GM21360 (cell line): Measurements from ENCODE around the gene GPSM3.
"Not testable (repeated sequence)": the region's sequence is repeated elsewhere in the genome, so short reads cannot be mapped to it uniquely, and the experiment has no call there.

Source experiments
- ATAC-seq: cut with Tn5 transposase; IDR thresholded peaks from one replicate; pipeline ENCODE4 v1.9.1; 2021; ENCODE audit warnings: mild to moderate bottlenecking, moderate library complexity; ENCODE audit not compliant: unreplicated experiment

GPSM3 gene, protein sequence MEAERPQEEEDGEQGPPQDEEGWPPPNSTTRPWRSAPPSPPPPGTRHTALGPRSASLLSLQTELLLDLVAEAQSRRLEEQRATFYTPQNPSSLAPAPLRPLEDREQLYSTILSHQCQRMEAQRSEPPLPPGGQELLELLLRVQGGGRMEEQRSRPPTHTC

DNA sequence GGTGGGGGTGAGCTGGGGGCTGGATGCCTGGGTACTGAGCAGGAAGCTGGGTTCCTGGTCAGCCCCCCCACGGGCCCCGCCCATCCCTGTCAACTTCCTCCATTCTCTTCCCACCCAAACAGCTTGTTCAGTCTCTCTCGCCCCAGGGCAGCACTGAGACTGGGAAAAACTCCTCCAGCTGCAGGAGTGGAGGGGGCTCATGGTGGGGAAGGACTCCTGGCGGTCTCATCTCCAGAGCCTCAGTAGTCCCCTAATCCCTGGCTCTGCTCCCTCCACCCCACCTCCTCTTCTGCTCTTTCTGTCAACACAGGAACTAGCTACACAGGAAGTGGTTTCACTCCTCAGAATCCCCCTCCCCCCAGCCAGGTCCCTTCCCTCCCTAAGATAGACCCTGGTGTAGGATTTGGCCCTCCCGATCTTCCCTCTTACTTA is at the start of gene GPSM3:
TSS of gene GPSM3 (minus strand) at position 36 of the 432 bp plus-strand sequence. CDS start 130 bp downstream, outside the sequence.
- no peak for ATAC-seq

DNA sequence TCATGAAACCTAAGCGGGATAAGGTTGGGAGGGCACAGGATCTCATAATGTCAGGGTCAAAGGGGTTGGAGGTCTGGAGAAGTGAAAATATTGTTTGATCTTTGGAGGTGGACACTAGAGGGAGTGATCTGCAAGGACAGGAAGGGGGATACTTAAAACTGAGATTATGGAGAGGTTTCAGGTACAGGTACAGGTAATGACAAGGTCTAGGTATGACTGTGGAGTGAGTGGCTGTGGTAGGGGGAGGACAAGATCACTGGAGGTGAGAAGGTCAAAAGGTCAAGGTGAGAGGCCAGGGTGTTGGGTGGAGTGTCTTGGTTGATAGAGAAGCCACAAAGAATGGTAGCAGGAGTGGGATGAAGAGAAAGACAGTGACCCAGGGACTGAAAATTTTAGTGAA is 48.2 kb upstream of the GPSM3 start:
- no peak for ATAC-seq

DNA sequence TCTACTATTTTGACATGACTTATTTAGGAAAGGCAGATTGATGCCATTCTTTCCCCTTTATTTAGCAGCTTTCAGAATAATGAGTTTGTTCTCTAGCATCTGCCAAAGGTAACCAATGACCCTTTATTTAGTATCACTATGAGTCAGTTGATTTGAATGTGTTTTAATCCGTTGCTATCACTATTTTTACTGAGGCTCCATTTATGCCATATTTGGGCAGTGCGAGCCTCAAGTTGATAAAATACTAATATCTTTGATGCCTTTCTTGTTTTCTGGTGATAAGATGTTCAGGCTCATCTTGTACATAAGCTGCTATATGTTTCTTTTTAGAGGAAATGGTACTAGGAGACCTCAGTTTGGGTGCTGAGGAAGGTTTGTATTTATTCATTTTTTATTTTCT is 47.0 kb upstream of the GPSM3 start:
- no peak for ATAC-seq

DNA sequence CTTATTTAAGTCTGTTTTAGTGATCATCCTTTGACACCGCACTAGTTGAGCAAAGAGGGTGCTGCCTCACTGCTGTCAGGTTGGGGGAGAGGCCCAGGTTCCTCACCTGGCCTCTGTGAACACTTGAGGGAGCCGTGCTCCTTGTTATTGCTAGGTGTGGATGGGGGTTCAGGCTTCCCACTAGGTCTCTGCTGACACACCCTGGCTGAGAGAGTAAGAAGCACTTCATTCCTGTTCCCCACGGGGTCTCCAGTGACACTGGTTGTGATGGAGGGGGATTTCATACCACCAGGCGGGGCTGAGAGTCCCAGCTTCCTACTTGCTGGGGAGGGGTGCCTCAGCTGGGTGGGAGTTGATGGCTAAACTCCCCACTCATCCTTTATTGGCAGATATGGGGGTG is 42.5 kb upstream of the GPSM3 start:
- no peak for ATAC-seq

DNA sequence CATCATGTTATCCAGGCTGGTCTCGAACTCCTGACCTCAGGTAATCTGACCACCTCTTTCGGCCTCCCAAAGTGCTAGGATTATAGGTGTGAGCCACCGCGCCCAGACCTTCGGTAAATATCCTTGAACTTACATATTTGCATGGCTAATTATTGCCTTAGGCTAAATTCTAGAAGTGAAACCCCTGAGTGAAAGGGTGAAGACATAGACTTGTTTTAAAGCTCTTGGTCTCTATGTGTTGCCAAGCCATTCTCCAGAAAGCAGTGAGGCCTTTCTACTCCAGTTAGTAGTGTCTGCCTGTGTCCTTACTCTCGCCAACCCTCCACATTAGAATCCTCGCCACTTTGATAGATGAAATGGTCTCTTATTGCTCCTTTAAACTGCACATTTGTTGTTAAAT is 34.0 kb upstream of the GPSM3 start:
- ATAC-seq = no peak

DNA sequence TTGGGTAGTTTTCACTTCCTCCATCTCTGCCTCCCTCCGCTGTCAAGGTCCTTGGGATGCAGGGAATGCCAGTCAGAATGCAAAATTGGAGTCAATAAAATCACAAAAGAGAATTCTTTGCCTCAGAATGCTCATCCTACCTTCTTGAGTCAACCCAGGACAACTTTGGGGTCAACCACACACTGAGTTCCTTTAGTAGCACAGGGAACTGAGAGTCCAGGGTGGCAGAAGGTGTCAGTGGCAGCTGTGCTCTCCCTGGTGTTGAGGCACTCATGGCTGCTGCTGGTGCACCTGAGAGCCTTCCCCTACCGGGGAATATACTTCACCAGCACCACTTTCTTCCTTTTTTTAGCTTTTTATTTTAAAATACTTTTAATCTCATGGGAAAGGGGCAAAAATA is 32.3 kb upstream of the GPSM3 start:
- no peak for ATAC-seq

DNA sequence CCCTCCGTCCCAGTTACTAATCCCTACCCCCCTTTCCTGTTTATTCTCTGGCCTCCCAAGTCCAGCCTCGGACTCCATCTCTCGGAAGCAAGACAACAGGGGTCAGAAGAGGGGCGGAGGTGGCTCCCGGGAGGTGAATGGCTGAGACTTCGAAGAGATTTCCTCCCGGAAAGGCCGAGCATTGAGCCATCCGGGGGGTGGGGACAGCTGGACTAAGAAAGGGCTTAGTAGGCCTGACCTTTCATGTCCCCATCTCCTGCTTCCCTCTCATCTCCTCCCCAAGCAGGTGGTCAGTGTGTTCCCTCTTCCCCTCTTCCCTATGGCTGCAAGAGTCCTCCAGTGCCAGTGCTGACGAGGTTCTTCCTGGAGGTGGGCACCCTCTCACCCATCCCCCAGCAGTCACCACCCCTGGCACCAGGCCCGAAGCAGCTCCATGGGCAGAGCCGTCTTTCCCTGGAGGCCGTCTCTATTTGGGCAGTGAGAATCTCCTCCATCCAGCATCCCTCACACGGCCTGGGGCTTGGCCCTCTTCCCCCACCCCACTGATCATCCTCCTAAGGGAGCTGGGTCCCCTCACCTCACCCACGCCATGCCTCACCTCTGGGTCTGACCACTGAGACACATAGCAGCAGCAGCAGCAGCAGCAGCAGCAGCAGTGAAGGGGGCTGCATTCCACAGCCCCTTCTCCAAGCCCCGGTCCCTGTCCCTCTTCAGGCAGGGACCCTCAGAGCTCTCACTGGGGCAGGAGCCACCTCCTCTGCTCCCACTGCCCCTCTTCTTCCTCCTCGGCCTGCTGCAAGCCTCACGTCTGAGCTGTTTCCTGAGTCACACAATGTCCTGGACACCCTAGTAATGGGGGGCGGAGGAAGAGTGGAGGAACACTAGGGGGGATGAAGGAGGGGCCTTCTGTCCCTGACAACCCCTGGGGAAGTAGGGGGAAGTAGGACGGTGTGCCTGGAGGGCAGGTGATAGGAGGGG is 31.1 kb upstream of the GPSM3 start, which contains the start of gene NOTCH4:
TSS of gene NOTCH4 (minus strand) at position 810 of the 978 bp plus-strand sequence. CDS start at position 671, 139 bp downstream.
- ATAC-seq = no peak

DNA sequence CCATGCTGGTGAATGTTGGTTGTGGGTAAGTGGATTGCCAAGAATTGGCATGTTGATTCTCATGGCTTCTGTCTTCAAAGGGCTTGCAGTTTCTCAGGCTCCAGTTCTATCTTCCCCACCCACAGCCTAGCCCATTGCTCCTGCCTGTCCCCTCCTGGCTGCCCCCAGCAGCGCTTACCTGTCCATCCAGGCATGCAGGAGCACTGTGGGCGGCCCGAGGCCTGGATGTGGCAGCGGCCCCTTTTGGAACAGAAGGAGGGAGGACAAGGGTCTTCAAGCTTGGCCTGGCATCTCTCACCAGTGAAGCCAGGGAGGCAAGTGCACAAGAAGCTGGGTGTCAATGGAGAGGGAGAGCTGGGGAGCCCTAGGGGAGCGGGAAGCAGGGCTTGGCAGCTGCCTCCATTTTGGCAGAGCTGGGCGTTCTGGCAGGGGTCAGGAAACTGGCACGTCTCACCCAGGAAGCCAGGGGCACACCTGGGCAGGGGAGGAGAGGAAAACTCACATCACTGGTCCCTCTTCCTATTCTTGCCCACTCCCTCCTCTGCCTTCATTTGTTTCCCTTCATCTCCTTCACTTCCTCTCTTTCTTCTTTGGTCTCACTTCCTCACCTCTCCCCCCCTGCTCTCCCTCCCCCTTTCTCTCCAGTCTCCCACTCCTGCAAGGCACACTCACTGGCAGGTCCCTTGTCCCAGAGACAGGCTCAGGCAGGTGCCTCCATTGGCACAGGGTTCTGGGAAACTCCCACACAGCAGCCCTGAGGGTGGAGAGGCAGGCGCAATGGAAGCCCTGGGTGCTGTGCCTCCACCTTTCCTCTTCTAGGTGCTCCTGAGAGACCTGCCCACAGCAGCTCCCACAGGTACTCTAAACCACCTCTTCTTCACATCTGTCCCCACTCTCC is 30.1 kb upstream of the GPSM3 start:
- no peak for ATAC-seq

DNA sequence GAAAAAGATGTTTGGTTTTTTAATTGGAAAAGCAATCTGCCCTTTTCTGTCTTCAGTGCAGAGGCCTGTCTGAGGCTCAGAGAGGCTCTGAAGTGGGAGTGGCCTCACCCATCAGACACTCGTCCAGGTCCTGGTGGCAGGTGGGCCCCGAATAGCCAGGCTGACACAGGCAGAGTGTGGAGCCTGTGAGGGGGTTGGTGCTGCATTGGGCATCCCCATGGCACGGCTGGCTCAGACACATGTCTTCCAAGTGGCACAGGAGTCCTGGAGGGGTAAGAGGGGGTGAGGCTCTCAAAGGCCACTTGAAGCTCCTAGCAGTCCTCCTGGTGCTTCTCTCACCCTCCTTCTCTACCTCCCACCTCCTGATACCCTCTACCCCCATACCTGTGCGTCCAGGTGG is 27.6 kb upstream of the GPSM3 start:
- ATAC-seq = no peak

DNA sequence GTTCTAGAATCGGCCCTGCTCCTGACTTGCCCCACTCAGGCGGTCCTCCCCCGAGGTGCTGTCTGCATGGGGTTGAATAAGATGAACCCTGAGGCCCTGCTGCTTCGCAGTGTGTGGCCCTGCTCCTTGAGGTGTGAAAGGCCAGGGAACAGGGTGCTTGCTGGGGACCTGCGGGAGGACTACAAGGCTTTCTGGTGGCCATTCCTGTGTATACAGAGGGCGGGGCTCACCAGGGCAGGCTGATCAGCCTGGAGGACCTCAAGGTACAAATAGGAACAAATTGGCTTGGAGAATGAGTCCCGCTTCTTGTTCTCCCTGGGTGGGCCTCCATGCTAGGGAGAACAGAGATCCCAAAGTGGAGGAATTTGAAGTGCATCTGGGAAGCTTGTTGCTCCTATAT is 25.7 kb upstream of the GPSM3 start:
- ATAC-seq = no peak

DNA sequence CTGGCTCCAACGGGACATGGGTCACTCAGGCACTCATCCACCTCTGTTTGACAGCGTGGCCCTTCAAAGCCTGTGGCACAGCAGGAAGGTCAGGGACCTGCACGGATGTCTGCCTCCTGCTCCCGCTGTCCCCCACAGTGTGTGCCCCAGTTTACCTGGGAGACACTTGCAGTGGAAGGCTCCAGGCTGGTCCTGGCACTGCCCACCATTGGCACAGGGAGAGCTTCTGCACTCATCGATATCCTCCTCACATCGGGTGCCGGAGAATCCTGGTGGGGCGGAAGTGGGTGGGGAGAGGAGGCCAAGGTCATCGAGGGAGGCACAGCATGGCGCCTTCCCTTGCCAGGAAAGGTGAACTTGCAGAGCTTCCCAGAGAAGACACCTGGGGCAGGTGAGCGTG is 24.6 kb upstream of the GPSM3 start:
- ATAC-seq = no peak

DNA sequence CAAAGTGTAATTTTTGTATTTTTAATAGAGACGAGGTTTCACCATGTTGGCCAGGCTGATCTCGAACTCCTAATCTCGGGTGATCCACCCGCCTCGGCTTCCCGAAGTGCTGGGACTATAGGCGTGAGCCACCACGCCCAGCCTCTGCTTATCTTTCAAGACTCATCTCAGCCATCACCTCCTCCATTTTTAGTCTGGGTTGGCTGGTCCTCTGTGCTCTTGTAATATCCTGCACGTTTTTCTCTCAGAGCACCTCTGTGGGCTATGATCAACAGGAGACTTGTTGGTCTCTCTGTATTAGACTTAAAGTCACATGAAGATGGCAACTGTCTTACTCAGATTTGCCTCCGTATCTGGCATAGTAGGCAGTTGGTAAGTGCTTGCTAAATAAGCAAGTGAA is 23.8 kb upstream of the GPSM3 start:
- no peak for ATAC-seq

DNA sequence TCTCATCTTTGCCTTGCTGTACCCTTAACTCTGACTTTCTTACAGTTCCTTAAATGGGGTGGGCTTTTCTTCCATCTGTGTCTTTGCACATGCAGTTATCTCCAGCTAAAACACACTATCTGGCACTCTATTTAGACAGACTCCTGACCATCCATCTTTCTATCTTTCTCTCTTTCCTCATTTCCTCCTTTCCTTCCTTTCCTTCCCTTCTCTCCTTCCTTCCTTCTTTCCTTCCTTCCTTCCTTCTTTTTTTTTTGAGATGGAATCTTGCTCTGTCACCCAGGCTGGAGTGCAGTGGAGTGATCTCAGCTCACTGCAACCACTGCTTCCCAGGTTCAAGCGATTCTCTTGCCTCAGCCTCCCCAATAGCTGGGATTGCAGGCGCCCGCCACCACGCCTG is 23.2 kb upstream of the GPSM3 start:
- no peak for ATAC-seq

DNA sequence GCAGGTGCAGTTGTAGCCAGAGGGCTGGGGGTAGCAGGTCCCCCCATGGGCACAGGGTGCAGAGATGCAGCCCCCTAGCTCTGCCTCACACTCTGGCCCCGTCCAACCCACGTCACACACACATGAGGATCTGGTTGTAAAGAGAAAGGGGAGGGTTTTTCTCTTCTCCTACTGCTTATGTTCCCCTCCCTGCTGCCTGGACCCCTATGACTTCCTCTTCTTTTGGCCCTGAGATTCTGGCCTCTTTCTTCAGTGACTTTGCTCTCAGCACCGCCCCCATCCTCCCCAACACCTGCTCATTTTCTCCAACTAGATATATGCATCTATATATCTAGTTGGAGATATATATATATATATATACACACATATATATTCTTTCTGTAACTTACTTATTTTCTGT is 21.7 kb upstream of the GPSM3 start:
- no peak for ATAC-seq

DNA sequence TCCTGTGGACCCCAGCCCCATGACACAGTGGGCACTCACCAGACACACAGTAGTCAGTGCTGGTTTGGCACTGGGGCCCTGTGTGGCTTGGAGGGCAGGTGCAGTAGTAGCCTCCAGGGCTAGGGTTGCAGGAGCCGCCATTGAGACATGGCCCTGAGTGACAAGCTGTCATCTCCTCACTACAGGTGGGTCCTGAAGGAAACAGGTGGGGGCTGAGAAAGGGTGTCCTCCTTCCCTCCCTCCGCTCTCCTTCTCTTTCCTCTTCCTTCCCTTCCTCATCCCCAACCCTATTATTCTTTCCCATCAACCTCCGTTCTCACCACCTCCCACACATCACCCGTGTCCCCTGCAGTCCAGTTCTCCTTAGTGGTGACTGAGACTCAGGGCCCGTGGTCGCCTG is 21.2 kb upstream of the GPSM3 start:
- no peak for ATAC-seq

DNA sequence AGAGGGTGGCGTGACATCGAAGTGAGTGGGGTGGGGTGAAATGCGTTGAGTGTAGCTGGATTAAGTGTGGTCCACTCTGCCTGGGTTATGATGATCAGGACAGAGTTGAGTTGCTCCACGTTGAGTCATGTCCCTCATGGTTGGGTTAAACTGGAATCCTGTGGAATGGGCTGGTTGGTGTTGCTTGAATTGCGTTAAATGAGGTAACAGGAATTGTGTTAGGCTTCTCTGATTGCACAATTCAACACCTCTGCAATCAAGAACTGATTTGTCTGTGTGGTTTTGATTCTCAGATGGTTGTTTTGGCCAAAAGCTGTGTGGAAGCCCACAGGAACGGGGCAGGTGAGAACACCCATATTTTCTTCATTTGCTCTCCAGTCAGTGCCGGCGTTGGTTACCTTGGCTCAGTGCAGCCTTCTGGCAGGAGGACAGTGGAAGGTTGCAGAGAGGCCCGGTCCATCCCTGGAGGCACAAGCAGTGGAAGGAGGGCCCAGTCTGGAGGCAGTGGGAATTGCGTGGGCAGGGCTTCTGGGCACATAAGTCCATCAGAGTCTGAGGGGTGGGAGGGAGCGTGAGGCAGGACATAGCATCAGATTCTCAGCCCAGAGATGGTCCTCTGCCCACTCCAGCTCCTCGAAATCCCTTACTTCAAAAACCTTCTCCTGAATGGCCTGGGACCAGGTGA is 19.8 kb upstream of the GPSM3 start:
- no peak for ATAC-seq

DNA sequence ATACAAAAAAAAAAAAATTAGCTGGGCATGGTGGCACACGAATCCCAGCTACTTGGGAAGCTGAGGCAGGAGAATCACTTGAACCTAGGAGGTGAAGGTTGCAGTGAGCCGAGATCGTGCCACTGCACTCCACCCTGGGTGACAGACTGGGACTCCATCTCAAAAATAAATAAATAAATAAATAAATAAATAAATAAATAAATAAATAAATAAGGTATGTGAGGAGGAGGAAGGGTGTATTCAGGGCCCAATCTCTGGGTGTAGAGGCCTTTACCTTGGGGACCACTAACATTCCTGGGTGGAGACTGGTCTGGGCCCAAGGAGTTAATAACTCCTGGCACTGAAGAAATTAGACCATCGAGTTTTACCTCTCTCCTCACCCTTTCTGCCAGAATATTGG is 19.0 kb upstream of the GPSM3 start:
- ATAC-seq = not testable (repeated sequence)

DNA sequence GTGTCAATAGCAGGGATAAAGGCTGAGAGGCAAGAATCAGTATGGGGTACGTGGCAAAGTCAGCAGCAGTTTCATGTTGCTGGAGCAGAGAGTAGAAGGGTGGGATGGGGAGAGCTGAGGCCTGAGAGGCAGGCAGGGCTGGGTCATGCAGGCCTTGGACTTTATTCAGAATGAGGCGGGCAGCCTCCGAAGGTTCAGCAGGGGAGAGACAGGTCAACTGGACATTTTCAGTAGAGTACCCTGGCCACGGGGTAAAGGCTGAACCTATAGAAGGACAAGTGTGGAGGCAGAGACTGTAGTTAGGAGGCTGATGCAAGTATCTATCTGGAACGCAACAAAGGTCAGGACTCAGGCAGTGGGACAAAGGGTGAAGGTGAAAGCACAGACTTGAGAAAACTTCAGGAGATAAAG is 17.8 kb upstream of the GPSM3 start:
- ATAC-seq = no peak

DNA sequence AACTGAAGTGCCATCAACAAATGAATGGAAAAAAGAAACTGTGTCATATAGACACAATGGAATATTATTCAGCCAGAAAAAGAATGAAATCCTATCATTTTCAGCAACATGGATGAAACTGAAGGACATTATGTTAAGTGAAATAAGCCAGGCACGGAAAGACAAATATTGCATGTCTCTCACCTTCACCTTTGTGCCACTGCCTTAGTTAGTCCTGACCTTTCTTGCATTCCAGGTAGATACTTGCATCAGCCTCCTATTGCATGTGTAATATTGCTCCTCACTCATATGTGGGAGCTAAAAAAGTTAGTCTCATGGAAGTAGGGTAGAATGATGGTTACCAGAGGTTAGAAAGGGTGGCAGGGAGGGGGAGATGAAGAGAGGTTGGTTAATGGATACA is 16.6 kb upstream of the GPSM3 start:
- no peak for ATAC-seq

DNA sequence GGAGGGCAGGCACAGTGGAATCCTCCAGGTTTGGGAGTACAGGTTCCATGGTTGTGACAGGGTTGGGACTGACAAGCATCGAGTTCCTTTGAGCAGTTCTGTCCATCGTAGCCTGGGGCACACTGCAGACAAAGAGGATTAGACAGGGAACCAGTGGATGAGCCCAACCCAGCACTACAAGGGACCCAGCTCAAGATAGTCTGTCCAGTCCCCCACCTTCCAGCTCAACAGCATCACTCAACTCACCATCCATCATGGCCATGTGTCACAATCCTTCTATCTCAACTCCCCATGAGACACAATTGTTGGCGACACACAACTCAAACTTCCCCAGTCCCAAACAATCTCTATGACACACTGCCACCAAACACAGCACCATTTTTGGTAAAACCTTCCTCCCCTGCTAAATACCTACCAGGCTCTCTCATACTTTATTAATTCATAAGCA is 11.8 kb upstream of the GPSM3 start:
- no peak for ATAC-seq
